ENCODE results near the gene ARHGAP45. TPM values are rescaled to one million over a fixed set of nuclear protein-coding genes. Genes with fewer than 3 reads are reported as not detected.

ARHGAP45 gene
- total and polyA plus RNA-seq, 2 of the 8 experiments (the other 6 are each of a cell fraction or from before 2014, with no cell fraction given) = 31.4 to 41.8 TPM

DNA sequence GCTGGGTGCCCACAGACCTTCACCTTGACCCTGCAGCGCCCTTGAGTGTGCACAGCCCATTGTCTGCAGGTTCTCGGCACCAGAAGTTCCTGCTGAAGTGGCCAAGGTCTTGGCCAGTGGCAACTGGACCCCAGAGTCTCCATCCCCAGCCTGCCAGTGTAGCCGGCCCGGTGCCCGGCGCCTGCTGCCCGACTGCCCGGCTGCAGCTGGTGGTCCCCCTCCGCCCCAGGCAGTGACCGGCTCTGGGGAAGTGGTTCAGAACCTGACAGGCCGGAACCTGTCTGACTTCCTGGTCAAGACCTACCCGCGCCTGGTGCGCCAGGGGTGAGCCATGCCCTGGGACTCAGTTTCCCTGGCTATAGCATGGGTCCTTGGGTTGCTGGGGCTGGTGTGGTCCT is 11.9 kb upstream of the ARHGAP45 start:
- no peaks in the 10 kb centered on the region for H3K4me1 ChIP-seq (replicated peaks in 1 of 4; ENCODE audit: control insufficient read depth in 3 of 4, insufficient read depth in 4 of 4, low read length in 3 of 4)
- H4K5ac ChIP-seq (ENCODE audit: insufficient read length, low read depth, low read length) = no peak overlapping the region
- H3K4me2 ChIP-seq (ENCODE audit: insufficient read depth in 1 of 2, low read depth in 2 of 2, low read length in 2 of 2) = no peak overlapping the region
- no peak overlapping the region for H2BK5ac ChIP-seq (ENCODE audit: low read depth, low read length)
- no peak overlapping the region for H2BK15ac ChIP-seq (ENCODE audit: low read length)
- H2AFZ ChIP-seq (ENCODE audit: low read length) = no peak overlapping the region
- no peak overlapping the region for H2AK5ac ChIP-seq (ENCODE audit: low read depth, low read length)
- peaks cover 3% of the 10 kb centered on the region; the same call in 1 of the 2 replicates for H3K23me2 ChIP-seq (ENCODE audit: low read depth, low read length)
- H3K79me2 ChIP-seq (ENCODE audit: control insufficient read depth in 1 of 2, insufficient read depth in 2 of 2, low read length in 2 of 2) = no peaks in the 10 kb centered on the region
- no peak overlapping the region for H2BK20ac ChIP-seq (ENCODE audit: low read length)
- H3K56ac ChIP-seq (replicated peaks; ENCODE audit: insufficient read length, low read depth, low read length) = no peak overlapping the region
- POLR2A ChIA-PET (ENCODE audit: partially characterized antibody) = interaction anchor here (2.1 to 3.0 kb wide), 3 partner anchors 10 to 27 kb away, joined by 5 to 12 read pairs (median 10); no protein-coding TSS in a partner anchor
- H3K27me3 ChIP-seq (replicated peaks in 1 of 4; ENCODE audit: control insufficient read depth in 3 of 4, extremely low read depth in 1 of 4, insufficient read depth in 3 of 4, low read length in 3 of 4) = no peaks in the 10 kb centered on the region; a peak in 1 of 7 replicates
- no peak overlapping the region for H3K14ac ChIP-seq (ENCODE audit: insufficient read length)
- no peak overlapping the region for H3K18ac ChIP-seq (ENCODE audit: extremely low read depth, low read length)
- H3K23ac ChIP-seq (ENCODE audit: insufficient read length) = no peak overlapping the region
- H3K9ac ChIP-seq (replicated peaks in 1 of 4; ENCODE audit: extremely low read depth in 1 of 4, low read depth in 3 of 4, low read length in 3 of 4) = no peak overlapping the region
- DNase-seq (ENCODE audit: low read depth in 1 of 2, low spot score in 2 of 2) (no peak), FAIRE-seq (no peak)
- H4K8ac ChIP-seq (ENCODE audit: extremely low read depth, insufficient read depth, low read length) = no peak overlapping the region
- no peak overlapping the region for H2BK120ac ChIP-seq (replicated peaks; ENCODE audit: low read depth, low read length)
- 93% methylated on average over 8 of the region's 14 CpGs; no CpG with 5 or more reads in 1 of the 2 experiments for WGBS, 2 experiments (ENCODE audit: extremely low coverage in 1 of 2, insufficient coverage in 1 of 2, insufficient read length in 1 of 2, insufficient replicate concordance in 2 of 2, low coverage in 1 of 2, low lambda C conversion rate in 2 of 2, missing lambda C conversion rate in 1 of 2)
- no peaks in the 10 kb centered on the region for H4K20me1 ChIP-seq (replicated peaks in 1 of 2; ENCODE audit: control insufficient read depth in 1 of 2, insufficient read depth in 2 of 2, low read length in 2 of 2)
- no peak overlapping the region for H4K91ac ChIP-seq (replicated peaks; ENCODE audit: insufficient read length, low read length)
- no peak overlapping the region for H3K27ac ChIP-seq (ENCODE audit: low read depth, low read length)
- CTCF ChIA-PET (ENCODE audit: partially characterized antibody) = interaction anchor here (0.9 kb wide), 1 partner anchor 10 kb away, joined by 4 read pairs; no protein-coding TSS in a partner anchor
- H3K4me3 ChIP-seq (ENCODE audit: extremely low read depth in 1 of 4, insufficient read depth in 2 of 4, low read depth in 3 of 4, low read length in 4 of 4) = no peak overlapping the region
- peaks cover 0 to 49% (median 14%) of the 10 kb centered on the region in 4 experiments; a peak in 6 of 8 replicates for H3K36me3 ChIP-seq (ENCODE audit: control insufficient read depth in 2 of 4, insufficient read depth in 4 of 4, low read length in 3 of 4)
- peaks cover 38 to 51% of the 10 kb centered on the region in 2 experiments for H3K9me3 ChIP-seq (ENCODE audit: insufficient read depth in 2 of 2, low read depth in 1 of 2, low read length in 1 of 2)
- H2BK12ac ChIP-seq (ENCODE audit: low read depth, low read length) = no peak overlapping the region
- no peaks in the 10 kb centered on the region for H3K79me1 ChIP-seq (ENCODE audit: low read depth, low read length)
- H3K4ac ChIP-seq (replicated peaks; ENCODE audit: insufficient read length, low read depth, low read length) = no peak overlapping the region
- TF ChIP-seq EP300 (IDR thresholded peaks at IDR 0.05; ENCODE audit: borderline replicate concordance in 1 of 2, low read depth in 2 of 2, low read length in 2 of 2) (no peak), RXRA (IDR thresholded peaks at IDR 0.05; ENCODE audit: insufficient read depth, low read depth, low read length) (no peak), JUND (IDR thresholded peaks at IDR 0.05; ENCODE audit: low read length) (no peak), RNF2 (IDR thresholded peaks at IDR 0.05; ENCODE audit: borderline replicate concordance, low read depth, low read length, missing control alignments, poor library complexity, severe bottlenecking) (no peak), ASH2L (IDR thresholded peaks at IDR 0.05; ENCODE audit: low read length) (no peak), NANOG (IDR thresholded peaks at IDR 0.05; ENCODE audit: insufficient read depth, low read depth, low read length, poor library complexity, severe bottlenecking) (no peak), KDM1A (IDR thresholded peaks at IDR 0.05; ENCODE audit: borderline replicate concordance, low read length) (no peak)
- TF ChIP-seq, protein P1, sequence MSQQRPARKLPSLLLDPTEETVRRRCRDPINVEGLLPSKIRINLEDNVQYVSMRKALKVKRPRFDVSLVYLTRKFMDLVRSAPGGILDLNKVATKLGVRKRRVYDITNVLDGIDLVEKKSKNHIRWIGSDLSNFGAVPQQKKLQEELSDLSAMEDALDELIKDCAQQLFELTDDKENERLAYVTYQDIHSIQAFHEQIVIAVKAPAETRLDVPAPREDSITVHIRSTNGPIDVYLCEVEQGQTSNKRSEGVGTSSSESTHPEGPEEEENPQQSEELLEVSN (IDR thresholded peaks at IDR 0.05) = no peak
- TF ChIP-seq, protein P2, sequence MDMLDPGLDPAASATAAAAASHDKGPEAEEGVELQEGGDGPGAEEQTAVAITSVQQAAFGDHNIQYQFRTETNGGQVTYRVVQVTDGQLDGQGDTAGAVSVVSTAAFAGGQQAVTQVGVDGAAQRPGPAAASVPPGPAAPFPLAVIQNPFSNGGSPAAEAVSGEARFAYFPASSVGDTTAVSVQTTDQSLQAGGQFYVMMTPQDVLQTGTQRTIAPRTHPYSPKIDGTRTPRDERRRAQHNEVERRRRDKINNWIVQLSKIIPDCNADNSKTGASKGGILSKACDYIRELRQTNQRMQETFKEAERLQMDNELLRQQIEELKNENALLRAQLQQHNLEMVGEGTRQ (IDR thresholded peaks at IDR 0.05; ENCODE audit: low read length) = no peak
